ENCODE data around the gene C1orf146. TPM values are rescaled to one million over a fixed set of nuclear protein-coding genes. Genes with fewer than 3 reads are reported as not detected.
"Not testable (repeated sequence)": the region's sequence is repeated elsewhere in the genome, so short reads cannot be mapped to it uniquely, and the experiment has no call there.

Gene C1orf146
- total and polyA plus RNA-seq, 12 donors = not detected

DNA sequence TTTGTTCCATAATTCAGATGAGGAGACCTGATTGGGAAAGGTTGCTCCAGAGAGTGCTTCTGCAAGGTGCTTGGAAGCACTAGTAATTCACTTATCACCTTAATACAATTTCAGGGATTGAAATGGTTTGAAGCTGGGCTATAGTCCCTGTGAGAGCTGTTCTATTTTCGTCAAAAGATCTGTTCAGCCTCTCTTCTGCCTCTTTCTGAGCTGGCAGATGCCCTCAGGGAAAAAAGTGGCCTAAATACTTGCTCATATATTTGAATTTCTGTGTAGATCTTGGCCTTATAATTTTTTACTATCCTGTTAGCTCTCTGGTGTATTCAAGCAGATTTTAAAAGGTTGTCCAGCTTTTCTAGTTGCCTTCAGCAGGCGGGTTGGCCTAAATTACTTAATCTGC lies 22.3 kb downstream of the C1orf146 start:
- intact Hi-C loops (cut with DNase I) = no loop called here
- H3K4me3 ChIP-seq = no peak overlapping the region
- H3K9me3 ChIP-seq = no peaks in the 10 kb centered on the region
- no peak for DNase-seq
- WGBS, 2 donors = 75 to 79% methylated on average over 2 of the region's 2 CpGs
- H3K27ac ChIP-seq = no peak overlapping the region
- no peaks in the 10 kb centered on the region for H3K4me1 ChIP-seq
- no peak for TF ChIP-seq CTCF (IDR thresholded peaks at IDR 0.05)
- H3K36me3 ChIP-seq = peaks cover 0 to 3% (median 0%) of the 10 kb centered on the region in 9 donors
- ATAC-seq = no peak
- H3K27me3 ChIP-seq = peaks cover 0 to 3% (median 0%) of the 10 kb centered on the region in 7 donors

DNA sequence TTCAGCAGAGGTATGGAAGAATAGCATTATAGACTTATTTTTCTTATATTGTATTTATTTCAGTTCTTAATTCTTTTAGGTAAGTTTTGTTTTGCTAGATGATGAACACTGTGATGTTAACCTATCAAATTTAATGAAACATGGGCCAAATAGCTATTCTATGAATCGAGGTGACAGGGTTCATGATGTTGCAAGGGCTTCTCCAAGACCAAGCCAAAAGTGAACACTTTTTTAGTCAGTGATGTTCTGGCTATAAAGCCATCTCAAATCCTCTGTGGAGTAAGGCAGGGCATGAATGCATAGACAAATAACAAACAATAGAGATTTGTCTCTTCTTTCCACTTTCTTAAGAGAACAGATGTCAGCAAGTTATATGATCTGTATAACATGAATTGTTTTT lies 26.7 kb downstream of the C1orf146 start:
- intact Hi-C loops (cut with DNase I) = no loop called here
- TF ChIP-seq CTCF (IDR thresholded peaks at IDR 0.05) = no peak
- ATAC-seq = no peak
- Histone ChIP-seq H3K27me3 (no peaks in the 10 kb centered on the region), H3K9me3 (no peaks in the 10 kb centered on the region), H3K36me3 (peaks cover 0 to 34% (median 3%) of the 10 kb centered on the region in 9 donors), H3K4me1 (no peaks in the 10 kb centered on the region), H3K27ac (no peak overlapping the region), H3K4me3 (no peak overlapping the region)
- 97 to 100% methylated on average over 1 of the region's 1 CpG for WGBS, 2 donors
- no peak for DNase-seq

DNA sequence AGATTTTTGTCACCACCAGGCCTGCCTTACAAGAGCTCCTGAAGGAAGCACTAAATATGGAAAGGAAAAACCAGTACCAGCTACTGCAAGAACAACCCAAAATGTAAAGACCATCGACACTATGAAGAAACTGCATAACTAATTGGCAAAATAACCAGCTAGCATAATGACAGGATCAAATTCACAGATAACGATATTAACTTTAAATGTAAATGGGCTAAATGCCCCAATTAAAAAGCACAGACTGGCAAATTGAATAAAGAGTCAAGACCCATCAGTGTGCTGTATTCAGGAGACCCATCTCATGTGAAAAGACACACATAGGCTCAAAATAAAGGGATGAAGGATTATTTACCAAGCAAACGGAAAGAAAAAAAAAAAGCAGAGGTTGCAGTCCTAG lies 37.0 kb downstream of the C1orf146 start:
- H3K4me3 ChIP-seq; ATAC-seq; H3K4me1 ChIP-seq; DNase-seq; intact Hi-C loops (cut with DNase I); H3K27me3 ChIP-seq; H3K27ac ChIP-seq: not testable (repeated sequence)
- Histone ChIP-seq H3K36me3 (peaks cover 0 to 59% (median 20%) of the 10 kb centered on the region in 9 donors), H3K9me3 (peaks cover 0 to 19% (median 0%) of the 10 kb centered on the region in 11 donors)
- WGBS, 2 donors = 73 to 78% methylated on average over 3 of the region's 3 CpGs

DNA sequence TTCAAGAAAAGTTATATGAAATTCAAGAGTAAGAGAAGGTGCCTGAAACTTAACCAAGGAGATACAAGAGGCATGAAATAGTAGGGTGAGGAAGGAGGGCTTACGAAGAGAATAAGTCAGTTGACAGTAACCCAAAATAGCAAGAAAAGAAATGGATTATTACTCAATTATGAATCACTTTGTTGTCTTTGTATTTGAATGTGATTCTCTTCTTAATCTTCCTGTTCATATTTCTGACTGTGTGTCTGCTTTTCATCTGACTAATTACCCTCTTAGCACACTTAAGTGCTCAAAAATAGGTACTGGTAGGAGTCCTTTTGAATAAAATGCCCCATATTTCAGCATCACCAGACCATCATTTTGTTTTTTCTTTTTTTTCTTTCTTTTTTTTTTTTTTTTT lies 41.6 kb downstream of the C1orf146 start:
- ATAC-seq (no peak), DNase-seq (no peak)
- Histone ChIP-seq H3K4me3 (no peak overlapping the region), H3K4me1 (no peaks in the 10 kb centered on the region), H3K27me3 (no peaks in the 10 kb centered on the region), H3K27ac (no peak overlapping the region), H3K36me3 (peaks cover 0 to 80% (median 21%) of the 10 kb centered on the region in 9 donors), H3K9me3 (peaks cover 0 to 15% (median 0%) of the 10 kb centered on the region in 11 donors)
- no peak for TF ChIP-seq CTCF (IDR thresholded peaks at IDR 0.05)
- intact Hi-C loops (cut with DNase I) = no loop called here
- WGBS, 2 donors = 83 to 86% methylated on average over 1 of the region's 1 CpG

DNA sequence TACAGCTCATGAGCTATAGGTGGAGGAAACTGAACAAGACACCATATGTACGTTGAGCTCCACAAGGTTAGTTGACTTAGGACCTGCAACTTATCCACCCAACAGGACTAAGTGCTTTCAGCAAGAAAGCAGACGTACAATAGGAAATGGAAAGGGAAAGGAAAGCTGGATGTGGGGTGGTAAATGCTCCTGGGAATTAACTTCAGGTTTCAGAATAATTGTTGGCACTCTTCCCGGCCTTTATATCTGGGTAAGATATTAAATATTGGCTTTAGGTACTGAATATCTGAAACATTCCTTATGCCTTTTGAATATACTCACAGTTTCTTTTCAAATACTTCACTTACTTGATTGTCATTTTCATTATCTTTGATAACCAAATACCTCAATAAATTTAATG lies 44.8 kb downstream of the C1orf146 start:
- intact Hi-C loops (cut with DNase I) = no loop called here
- no peaks in the 10 kb centered on the region for H3K4me1 ChIP-seq
- no peak overlapping the region for H3K27ac ChIP-seq
- no peaks in the 10 kb centered on the region for H3K9me3 ChIP-seq
- ATAC-seq = no peak
- no peaks in the 10 kb centered on the region for H3K27me3 ChIP-seq
- TF ChIP-seq CTCF (IDR thresholded peaks at IDR 0.05) = no peak
- H3K4me3 ChIP-seq = no peak overlapping the region
- H3K36me3 ChIP-seq = peaks cover 0 to 90% (median 15%) of the 10 kb centered on the region in 9 donors
- 54% methylated on average over 3 of the region's 3 CpGs for WGBS, 2 donors
- no peak for DNase-seq
